KMS-11 (cell line): ENCODE data around the gene COL5A1.

ENCODE experiments used
- H2AFZ ChIP-seq: fragments of 200-600 bp; sonication (generic); 2 replicates; pipeline ENCODE4 v1.6.1; 2016; ENCODE audit warnings: antibody characterized with exemption, mixed run types, low read depth
- H3K27ac ChIP-seq: fragments of 200-600 bp; sonication (generic); 2 replicates; pipeline ENCODE4 v1.6.1; 2016; ENCODE audit warnings: mild to moderate bottlenecking, mixed run types
- H3K27me3 ChIP-seq: fragments of 200-600 bp; sonication (generic); 2 replicates; pipeline ENCODE4 v1.6.1; 2017; ENCODE audit warnings: mild to moderate bottlenecking, low read depth, mixed run types, moderate library complexity; ENCODE audit not compliant: insufficient read depth
- H3K36me3 ChIP-seq: fragments of 200-600 bp; sonication (generic); 2 replicates; pipeline ENCODE4 v1.6.1; 2017; ENCODE audit warnings: mild to moderate bottlenecking, mixed run types; ENCODE audit not compliant: insufficient read depth
- H3K4me1 ChIP-seq: fragments of 200-600 bp; sonication (generic); 2 replicates; pipeline ENCODE4 v1.6.1; 2016; ENCODE audit warnings: mild to moderate bottlenecking, low read depth, mixed run types; ENCODE audit not compliant: poor library complexity, severe bottlenecking
- H3K4me2 ChIP-seq: fragments of 200-600 bp; sonication (generic); 2 replicates; pipeline ENCODE4 v1.7.0; 2016; ENCODE audit warnings: mild to moderate bottlenecking, mixed run types
- H3K4me3 ChIP-seq: fragments of 200-600 bp; sonication (generic); IDR thresholded peaks from 2 replicates; pipeline ENCODE4 v1.6.1; 2017; ENCODE audit warnings: low read depth, low read length, mixed read lengths; ENCODE audit not compliant: insufficient read depth
- H3K79me2 ChIP-seq: fragments of 200-600 bp; sonication (generic); 2 replicates; pipeline ENCODE4 v1.6.1; 2016; ENCODE audit warnings: low read depth, mixed run types; ENCODE audit not compliant: insufficient read depth
- H3K9ac ChIP-seq: fragments of 200-600 bp; sonication (generic); 2 replicates; pipeline ENCODE4 v1.6.1; 2016; ENCODE audit warnings: mild to moderate bottlenecking, mixed run types
- H4K20me1 ChIP-seq: fragments of 200-600 bp; sonication (generic); 2 replicates; pipeline ENCODE4 v1.6.1; 2016; ENCODE audit warnings: mild to moderate bottlenecking, mixed run types; ENCODE audit not compliant: insufficient read depth
- TF ChIP-seq, protein P1 (sequence below): fragments of 200-600 bp; sonication (generic); conservative IDR thresholded peaks from 2 replicates; pipeline ENCODE4 v1.6.1; 2017; ENCODE audit warnings: low read depth, mild to moderate bottlenecking, antibody characterized with exemption, low read length, moderate library complexity, mixed read lengths

The COL5A1 gene

DNA sequence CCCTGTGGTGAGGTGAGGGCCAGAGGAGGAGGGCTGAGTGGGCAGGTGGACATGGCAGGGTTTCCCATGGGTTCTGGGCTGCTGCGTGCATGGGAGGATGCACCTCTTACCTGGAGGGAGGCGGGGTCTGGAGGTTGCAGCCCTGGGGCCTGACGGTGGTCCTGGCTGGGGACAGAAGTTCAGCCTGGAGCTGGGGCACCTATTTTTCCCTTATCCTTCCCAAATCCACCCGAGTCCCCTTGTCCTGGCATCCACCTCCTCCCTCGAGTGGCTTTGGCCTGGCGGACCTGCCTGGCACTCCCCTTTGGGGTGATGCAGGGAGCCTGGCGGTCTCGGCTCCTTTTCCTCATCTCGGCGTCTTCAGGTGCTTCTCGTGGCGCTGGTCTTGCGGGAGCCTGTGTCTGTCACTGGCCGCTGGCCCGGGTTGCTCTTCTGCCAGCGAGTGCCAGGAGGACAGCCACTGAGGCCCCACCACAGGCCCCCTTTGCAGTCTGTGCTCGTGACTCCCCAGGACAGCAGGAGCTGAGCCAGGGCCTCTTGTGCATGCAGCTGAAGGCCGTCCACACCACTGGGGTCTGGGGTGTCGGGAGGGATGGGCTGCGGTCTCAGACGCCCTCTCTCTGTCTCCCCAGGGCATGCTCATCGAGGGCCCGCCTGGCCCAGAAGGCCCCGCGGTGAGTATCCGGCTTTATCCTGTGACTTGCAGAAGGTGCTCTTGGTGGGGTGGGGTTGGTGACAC, 96.4 kb downstream of the COL5A1 start:
- H3K27me3 ChIP-seq = peaks cover 19% of the 10 kb centered on the region; the same call in 1 of the 2 replicates
- H3K27ac ChIP-seq = no peak overlapping the region

DNA sequence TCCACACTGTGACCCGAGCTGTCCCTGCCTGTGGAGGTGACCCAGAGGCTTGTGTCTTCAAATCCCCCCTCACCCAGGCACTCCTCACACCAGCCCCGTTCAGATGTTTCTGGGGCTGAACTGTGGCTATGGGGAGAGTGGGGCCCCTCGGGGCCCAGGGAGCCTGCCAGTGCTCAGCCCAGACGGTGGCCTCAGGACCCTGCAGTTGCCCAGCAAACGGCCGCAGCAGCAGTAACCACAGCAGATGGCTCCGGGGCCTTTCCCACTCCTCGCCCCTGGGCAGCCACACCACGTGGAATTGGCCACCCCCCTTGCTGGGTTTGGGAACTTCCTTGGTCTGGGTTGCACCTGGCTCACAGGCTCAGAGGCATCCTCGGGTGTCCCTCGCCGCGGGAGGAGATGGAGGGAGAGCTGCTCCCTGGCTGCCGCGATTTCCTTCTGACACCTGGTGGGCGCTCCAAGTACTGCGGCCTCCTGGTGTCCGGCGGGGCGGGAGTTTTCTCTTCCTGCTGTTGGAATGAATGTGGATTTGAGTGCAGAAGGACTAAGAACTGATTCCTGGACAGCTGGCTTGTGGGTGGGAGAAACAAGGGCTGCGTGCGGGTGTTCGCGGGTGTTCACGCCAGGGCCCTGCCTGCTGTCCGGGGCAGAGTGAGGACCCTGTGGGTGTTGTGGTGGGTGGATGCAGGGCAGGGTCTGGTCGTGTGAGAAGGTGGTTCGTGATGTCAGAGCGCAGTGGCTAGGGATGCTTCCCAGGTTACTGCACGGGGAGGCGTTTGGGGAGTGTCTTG, 97.5 kb downstream of the COL5A1 start:
- no peak overlapping the region for H3K4me2 ChIP-seq
- H3K4me3 ChIP-seq = no peak overlapping the region
- no peaks in the 10 kb centered on the region for H4K20me1 ChIP-seq
- H3K9ac ChIP-seq = no peak overlapping the region
- H3K27ac ChIP-seq = no peak overlapping the region
- TF ChIP-seq, protein P1, sequence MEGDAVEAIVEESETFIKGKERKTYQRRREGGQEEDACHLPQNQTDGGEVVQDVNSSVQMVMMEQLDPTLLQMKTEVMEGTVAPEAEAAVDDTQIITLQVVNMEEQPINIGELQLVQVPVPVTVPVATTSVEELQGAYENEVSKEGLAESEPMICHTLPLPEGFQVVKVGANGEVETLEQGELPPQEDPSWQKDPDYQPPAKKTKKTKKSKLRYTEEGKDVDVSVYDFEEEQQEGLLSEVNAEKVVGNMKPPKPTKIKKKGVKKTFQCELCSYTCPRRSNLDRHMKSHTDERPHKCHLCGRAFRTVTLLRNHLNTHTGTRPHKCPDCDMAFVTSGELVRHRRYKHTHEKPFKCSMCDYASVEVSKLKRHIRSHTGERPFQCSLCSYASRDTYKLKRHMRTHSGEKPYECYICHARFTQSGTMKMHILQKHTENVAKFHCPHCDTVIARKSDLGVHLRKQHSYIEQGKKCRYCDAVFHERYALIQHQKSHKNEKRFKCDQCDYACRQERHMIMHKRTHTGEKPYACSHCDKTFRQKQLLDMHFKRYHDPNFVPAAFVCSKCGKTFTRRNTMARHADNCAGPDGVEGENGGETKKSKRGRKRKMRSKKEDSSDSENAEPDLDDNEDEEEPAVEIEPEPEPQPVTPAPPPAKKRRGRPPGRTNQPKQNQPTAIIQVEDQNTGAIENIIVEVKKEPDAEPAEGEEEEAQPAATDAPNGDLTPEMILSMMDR = peak; percentile 59; the same call in 1 of the 2 replicates
- no peak overlapping the region for H2AFZ ChIP-seq
- H3K4me1 ChIP-seq = no peaks in the 10 kb centered on the region
- peaks cover 16% of the 10 kb centered on the region; the same call in 1 of the 2 replicates for H3K27me3 ChIP-seq
- H3K36me3 ChIP-seq = no peaks in the 10 kb centered on the region
- no peaks in the 10 kb centered on the region for H3K79me2 ChIP-seq

More for the DNA sequence above, 96.4 kb downstream of the COL5A1 start:
- Histone ChIP-seq H3K4me1 (no peaks in the 10 kb centered on the region), H3K36me3 (no peaks in the 10 kb centered on the region), H4K20me1 (no peaks in the 10 kb centered on the region), H3K9ac (no peak overlapping the region), H3K79me2 (no peaks in the 10 kb centered on the region), H3K4me2 (no peak overlapping the region), H2AFZ (no peak overlapping the region), H3K4me3 (no peak overlapping the region)
- TF ChIP-seq, protein P1 = no peak

DNA sequence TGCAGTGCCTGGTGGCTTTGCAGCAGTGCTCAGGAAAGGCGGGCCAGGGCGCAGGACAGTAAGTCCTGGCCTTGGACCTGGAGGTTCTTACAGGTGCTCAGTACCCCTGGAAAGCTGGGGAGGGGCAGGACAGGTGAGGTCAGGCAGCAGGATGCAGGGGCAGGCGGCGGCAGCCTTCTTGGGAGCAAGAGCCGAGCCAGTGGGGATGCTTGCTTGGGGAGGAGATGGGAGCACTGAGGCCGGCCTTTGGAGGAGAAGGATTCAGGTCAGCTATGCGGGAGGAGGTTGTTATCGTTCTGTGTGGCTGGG, 98.0 kb downstream of the COL5A1 start:
- H3K4me3 ChIP-seq = no peak overlapping the region
- H3K27ac ChIP-seq = no peak overlapping the region
- H3K9ac ChIP-seq = no peak overlapping the region
- no peak overlapping the region for H2AFZ ChIP-seq
- peaks cover 16% of the 10 kb centered on the region; the same call in 1 of the 2 replicates for H3K27me3 ChIP-seq
- no peaks in the 10 kb centered on the region for H3K36me3 ChIP-seq
- no peak overlapping the region for H3K4me2 ChIP-seq
- TF ChIP-seq, protein P1 = no peak
- no peaks in the 10 kb centered on the region for H4K20me1 ChIP-seq
- no peaks in the 10 kb centered on the region for H3K4me1 ChIP-seq
- no peaks in the 10 kb centered on the region for H3K79me2 ChIP-seq

DNA sequence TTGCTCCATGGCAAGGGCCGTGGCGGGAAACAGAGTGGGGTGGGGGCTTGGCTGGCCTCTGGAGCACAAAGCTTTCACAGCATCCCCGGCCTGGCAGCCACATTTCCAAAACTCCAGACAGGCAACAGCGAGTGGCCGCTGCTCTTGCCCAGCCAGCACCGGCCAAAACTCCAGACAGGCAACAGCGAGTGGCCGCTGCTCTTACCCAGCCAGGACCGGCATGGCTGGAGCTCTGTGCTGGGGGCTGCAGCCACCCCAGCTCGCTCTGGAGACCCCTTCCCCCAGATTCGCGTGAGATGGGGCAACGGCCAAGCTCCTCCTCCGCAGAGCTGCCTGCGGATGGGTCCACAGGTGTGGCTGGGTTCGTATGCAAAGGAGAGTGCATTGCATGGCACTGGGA, 98.5 kb downstream of the COL5A1 start:
- Histone ChIP-seq H2AFZ (no peak overlapping the region), H4K20me1 (no peaks in the 10 kb centered on the region), H3K27ac (no peak overlapping the region), H3K79me2 (no peaks in the 10 kb centered on the region), H3K4me3 (no peak overlapping the region), H3K4me2 (no peak overlapping the region), H3K36me3 (no peaks in the 10 kb centered on the region), H3K4me1 (no peaks in the 10 kb centered on the region), H3K27me3 (peaks cover 16% of the 10 kb centered on the region; the same call in 1 of the 2 replicates), H3K9ac (no peak overlapping the region)
- TF ChIP-seq, protein P1 = no peak
